Measurements from ENCODE around the gene RAD51C.
"Not testable (repeated sequence)": the region's sequence is repeated elsewhere in the genome, so short reads cannot be mapped to it uniquely, and the experiment has no call there.

Gene RAD51C

DNA sequence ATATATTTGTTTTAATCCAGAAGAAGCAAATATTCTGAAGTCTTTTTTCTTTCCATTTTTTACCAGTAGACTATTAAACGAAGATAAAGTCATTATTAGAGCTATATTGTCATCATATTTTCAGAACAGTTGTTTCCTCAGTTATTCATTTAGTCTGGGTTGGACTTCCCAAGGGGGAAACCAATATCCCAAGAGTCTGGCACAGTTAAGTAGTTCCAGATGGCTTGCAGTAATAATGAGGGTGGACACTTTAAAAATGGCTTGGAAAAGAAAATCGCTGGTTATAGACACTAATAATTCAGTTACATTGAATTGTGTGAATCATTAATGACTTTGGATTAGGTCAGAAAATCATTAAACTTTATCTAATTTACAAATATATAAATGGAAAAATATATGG lies 67.1 kb downstream of the RAD51C start:
- no peak overlapping the region for H3K4me3 ChIP-seq (ENCODE audit: extremely low read depth, insufficient read depth, low read length, poor library complexity, severe bottlenecking)
- no peak overlapping the region for H3K27ac ChIP-seq (ENCODE audit: low read depth, low read length, severe bottlenecking)
- WGBS, 2 experiments (ENCODE audit: insufficient coverage in 2 of 2) = 100% methylated on average over 1 of the region's 2 CpGs; no CpG with 5 or more reads in 1 of the 2 experiments
- no peaks in the 10 kb centered on the region for H3K9me3 ChIP-seq (ENCODE audit: control insufficient read depth, low read length)
- H3K36me3 ChIP-seq (ENCODE audit: control insufficient read depth, insufficient read depth, low read length) = no peaks in the 10 kb centered on the region
- H3K4me1 ChIP-seq (ENCODE audit: control insufficient read depth, insufficient read depth, low read length, poor library complexity, severe bottlenecking) = no peaks in the 10 kb centered on the region

GRCh38 chr17:58760248-58760647 lies 67.8 kb downstream of the RAD51C start:
- no peaks in the 10 kb centered on the region for H3K4me1 ChIP-seq (ENCODE audit: control insufficient read depth, insufficient read depth, low read length, poor library complexity, severe bottlenecking)
- no peak overlapping the region for H3K27ac ChIP-seq (ENCODE audit: low read depth, low read length, severe bottlenecking)
- WGBS, 2 experiments (ENCODE audit: insufficient coverage in 2 of 2) = 77 to 91% methylated on average over 2 of the region's 2 CpGs
- H3K36me3 ChIP-seq (ENCODE audit: control insufficient read depth, insufficient read depth, low read length) = no peaks in the 10 kb centered on the region
- H3K4me3 ChIP-seq (ENCODE audit: extremely low read depth, insufficient read depth, low read length, poor library complexity, severe bottlenecking) = no peak overlapping the region
- no peaks in the 10 kb centered on the region for H3K9me3 ChIP-seq (ENCODE audit: control insufficient read depth, low read length)

- no CpG with 5 or more reads among the region's 1 CpG for WGBS, 2 experiments (ENCODE audit: insufficient coverage in 2 of 2)
- no peaks in the 10 kb centered on the region for H3K4me1 ChIP-seq (ENCODE audit: control insufficient read depth, insufficient read depth, low read length, poor library complexity, severe bottlenecking)
- H3K4me3 ChIP-seq (ENCODE audit: extremely low read depth, insufficient read depth, low read length, poor library complexity, severe bottlenecking) = no peak overlapping the region
- H3K27ac ChIP-seq (ENCODE audit: low read depth, low read length, severe bottlenecking) = no peak overlapping the region
- no peaks in the 10 kb centered on the region for H3K36me3 ChIP-seq (ENCODE audit: control insufficient read depth, insufficient read depth, low read length)
- no peaks in the 10 kb centered on the region for H3K9me3 ChIP-seq (ENCODE audit: control insufficient read depth, low read length)
Observed at GRCh38 chr17:58763263-58763662, 70.9 kb downstream of the RAD51C start.

- no peak overlapping the region for H3K4me3 ChIP-seq (ENCODE audit: extremely low read depth, insufficient read depth, low read length, poor library complexity, severe bottlenecking)
- H3K4me1 ChIP-seq (ENCODE audit: control insufficient read depth, insufficient read depth, low read length, poor library complexity, severe bottlenecking) = no peaks in the 10 kb centered on the region
- no peak overlapping the region for H3K27ac ChIP-seq (ENCODE audit: low read depth, low read length, severe bottlenecking)
- WGBS, 2 experiments (ENCODE audit: insufficient coverage in 2 of 2) = 85 to 100% methylated on average over 3 of the region's 5 CpGs
- no peaks in the 10 kb centered on the region for H3K36me3 ChIP-seq (ENCODE audit: control insufficient read depth, insufficient read depth, low read length)
- H3K9me3 ChIP-seq (ENCODE audit: control insufficient read depth, low read length) = no peaks in the 10 kb centered on the region
Observed at GRCh38 chr17:58764373-58764772, 72.0 kb downstream of the RAD51C start.

GRCh38 chr17:58778482-58778881 lies 86.1 kb downstream of the RAD51C start:
- H3K9me3 ChIP-seq (ENCODE audit: control insufficient read depth, low read length); H3K27ac ChIP-seq (ENCODE audit: low read depth, low read length, severe bottlenecking); H3K4me3 ChIP-seq (ENCODE audit: extremely low read depth, insufficient read depth, low read length, poor library complexity, severe bottlenecking); H3K4me1 ChIP-seq (ENCODE audit: control insufficient read depth, insufficient read depth, low read length, poor library complexity, severe bottlenecking); H3K36me3 ChIP-seq (ENCODE audit: control insufficient read depth, insufficient read depth, low read length): not testable (repeated sequence)
- WGBS, 2 experiments (ENCODE audit: insufficient coverage in 2 of 2) = 83 to 93% methylated on average over 2 to 4 of the region's 5 CpGs

DNA sequence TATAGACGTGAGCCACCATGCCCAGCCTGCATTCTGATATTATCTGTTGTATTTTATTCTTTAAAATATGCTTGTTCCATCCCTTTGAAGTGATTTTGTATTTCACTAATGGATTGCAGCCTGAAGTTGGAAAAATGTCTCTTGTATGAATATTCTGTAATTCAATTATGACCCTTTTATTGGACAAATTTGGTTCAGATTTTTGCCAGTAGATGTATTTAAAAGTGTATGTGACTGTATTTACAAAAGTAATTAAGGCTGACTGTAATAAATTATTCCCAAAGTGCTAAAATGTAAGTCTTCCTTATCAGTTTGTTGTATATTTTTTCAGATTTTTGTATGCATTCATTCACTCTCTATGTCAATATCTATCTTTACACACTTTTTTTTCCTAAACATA lies 87.0 kb downstream of the RAD51C start:
- Histone ChIP-seq H3K4me3 (ENCODE audit: extremely low read depth, insufficient read depth, low read length, poor library complexity, severe bottlenecking) (no peak overlapping the region), H3K36me3 (ENCODE audit: control insufficient read depth, insufficient read depth, low read length) (no peaks in the 10 kb centered on the region), H3K9me3 (ENCODE audit: control insufficient read depth, low read length) (no peaks in the 10 kb centered on the region), H3K27ac (ENCODE audit: low read depth, low read length, severe bottlenecking) (no peak overlapping the region), H3K4me1 (ENCODE audit: control insufficient read depth, insufficient read depth, low read length, poor library complexity, severe bottlenecking) (no peaks in the 10 kb centered on the region)
- no CpG with 5 or more reads among the region's 1 CpG for WGBS, 2 experiments (ENCODE audit: insufficient coverage in 2 of 2)

DNA sequence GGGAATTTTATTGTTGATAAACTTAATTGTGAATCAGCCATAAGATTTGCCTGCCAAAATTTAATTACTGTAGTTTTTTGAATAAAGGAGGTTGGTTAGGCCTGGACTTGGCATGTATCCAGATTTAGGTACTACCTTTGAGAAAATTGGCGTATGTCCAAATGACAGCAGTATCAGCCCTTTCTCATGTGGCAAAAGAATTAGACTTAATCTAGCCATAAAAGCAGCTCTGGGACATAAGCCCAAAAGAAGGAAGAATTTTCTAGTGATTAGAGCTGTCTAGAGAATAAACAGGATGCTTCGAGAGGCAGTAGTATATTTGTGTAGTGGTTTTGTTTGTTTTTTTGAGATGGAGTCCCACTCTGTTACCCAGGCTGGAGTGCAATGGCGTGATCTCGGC lies 91.0 kb downstream of the RAD51C start:
- 90 to 100% methylated on average over 3 to 4 of the region's 4 CpGs for WGBS, 2 experiments (ENCODE audit: insufficient coverage in 2 of 2)
- H3K9me3 ChIP-seq (ENCODE audit: control insufficient read depth, low read length) = no peaks in the 10 kb centered on the region
- no peak overlapping the region for H3K27ac ChIP-seq (ENCODE audit: low read depth, low read length, severe bottlenecking)
- H3K4me1 ChIP-seq (ENCODE audit: control insufficient read depth, insufficient read depth, low read length, poor library complexity, severe bottlenecking) = no peaks in the 10 kb centered on the region
- H3K36me3 ChIP-seq (ENCODE audit: control insufficient read depth, insufficient read depth, low read length) = no peaks in the 10 kb centered on the region
- no peak overlapping the region for H3K4me3 ChIP-seq (ENCODE audit: extremely low read depth, insufficient read depth, low read length, poor library complexity, severe bottlenecking)

DNA sequence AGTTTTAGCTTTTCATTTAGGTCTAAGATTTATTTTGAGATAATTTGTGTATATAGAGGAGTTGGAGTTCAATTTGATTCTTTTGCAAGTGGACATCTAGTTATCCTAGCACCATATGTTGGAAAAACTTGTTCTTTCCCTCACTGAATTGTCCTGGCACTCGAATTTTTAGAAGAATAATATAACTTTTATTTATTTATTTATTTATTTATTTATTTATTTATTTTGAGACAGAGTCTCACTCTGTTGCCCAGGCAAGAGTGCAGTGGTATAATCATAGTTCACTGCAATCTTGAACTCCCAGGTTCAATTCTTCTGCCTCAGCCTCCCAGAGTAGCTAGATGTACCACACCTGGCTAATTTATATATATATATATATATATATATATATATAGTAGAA lies 92.7 kb downstream of the RAD51C start:
- no peaks in the 10 kb centered on the region for H3K36me3 ChIP-seq (ENCODE audit: control insufficient read depth, insufficient read depth, low read length)
- H3K27ac ChIP-seq (ENCODE audit: low read depth, low read length, severe bottlenecking) = no peak overlapping the region
- no peaks in the 10 kb centered on the region for H3K4me1 ChIP-seq (ENCODE audit: control insufficient read depth, insufficient read depth, low read length, poor library complexity, severe bottlenecking)
- WGBS, 2 experiments (ENCODE audit: insufficient coverage in 2 of 2) = no CpG with 5 or more reads among the region's 1 CpG
- H3K4me3 ChIP-seq (ENCODE audit: extremely low read depth, insufficient read depth, low read length, poor library complexity, severe bottlenecking) = no peak overlapping the region
- H3K9me3 ChIP-seq (ENCODE audit: control insufficient read depth, low read length) = no peaks in the 10 kb centered on the region

Measured in mesodermal cell (in vitro differentiated cells).